Spleen (tissue), 13 donors: ENCODE measurements around the gene PACSIN1. TPM values are rescaled to one million over a fixed set of nuclear protein-coding genes. Genes with fewer than 3 reads are reported as not detected.

ENCODE experiments used
- DNase-seq: peaks from one replicate; pipeline ENCODE4 v3.0.0-alpha.2; 2020
- H3K27ac ChIP-seq, 8 donors: fragments of 200-600 bp; sonication (generic) in 7 of 8; 1 replicate in 4 of 8; 2 replicates in 4 of 8; pipeline versions ENCODE4 v1.5.0 to v1.8.0; 2016 to 2021; ENCODE audit warnings: inconsistent platforms in 4 of 8, mild to moderate bottlenecking in 4 of 8, moderate library complexity in 1 of 8
- H3K27me3 ChIP-seq, 7 donors: fragments of 200-600 bp; sonication (generic) in 6 of 7; replicated peaks in 1 of 7; 1 replicate in 4 of 7; 2 replicates in 3 of 7; pipeline versions ENCODE4 v1.5.0 to v1.8.0; 2016 to 2021; ENCODE audit warnings: inconsistent platforms in 3 of 7, mild to moderate bottlenecking in 1 of 7
- H3K36me3 ChIP-seq, 6 donors: fragments of 200-600 bp; sonication (generic) in 5 of 6; 1 replicate in 4 of 6; 2 replicates in 2 of 6; pipeline versions ENCODE4 v1.5.0 to v1.8.0; 2016 to 2021; ENCODE audit warnings: inconsistent platforms in 2 of 6
- H3K4me1 ChIP-seq, 6 donors: fragments of 200-600 bp; sonication (generic) in 5 of 6; 1 replicate in 3 of 6; 2 replicates in 3 of 6; pipeline versions ENCODE4 v1.5.0 to v1.8.0; 2016 to 2021; ENCODE audit warnings: inconsistent platforms in 3 of 6
- H3K4me3 ChIP-seq, 8 donors: fragments of 200-600 bp; sonication (generic) in 7 of 8; 1 replicate in 4 of 8; 2 replicates in 4 of 8; pipeline versions ENCODE4 v1.5.0 to v1.8.0; 2016 to 2021; ENCODE audit warnings: inconsistent platforms in 4 of 8, mild to moderate bottlenecking in 4 of 8, moderate library complexity in 2 of 8
- H3K9me3 ChIP-seq, 8 donors: fragments of 200-600 bp; sonication (generic) in 7 of 8; 1 replicate in 4 of 8; 2 replicates in 4 of 8; pipeline versions ENCODE4 v1.5.0 to v1.8.0; 2016 to 2021; ENCODE audit warnings: inconsistent platforms in 4 of 8
- POLR2A ChIP-seq, 3 donors: fragments of 450-650 bp; IDR thresholded peaks; one replicate each; pipeline ENCODE4 v1.5.1; 2017; ENCODE audit warnings: antibody characterized with exemption in 3 of 3, mild to moderate bottlenecking in 1 of 3
- POLR2AphosphoS5 ChIP-seq, 3 donors: sonication (generic); formaldehyde crosslinking; IDR thresholded peaks; one replicate each; pipeline ENCODE4 v1.5.1; 2017; ENCODE audit warnings: antibody characterized with exemption in 3 of 3
- WGBS, 5 donors: extraction: QIAGEN DNeasy Blood & Tissue Kit in 3 of 5; methylation state at CpG; one replicate each; pipeline versions ENCODE4 v1.1.5 to v1.1.7; 2013 to 2018; 5-methylcytosine and 5-hydroxymethylcytosine counted together
- intact Hi-C: fragments of 100-400 bp; cut with DNase I; formaldehyde crosslinking; loops from one replicate; pipeline ENCODE4 v1.15.0; 2023; ENCODE audit warnings: low total_unique reads
- long read RNA-seq, 2 donors: transcript quantifications; one replicate each; lab custom pipeline, GENCODE V29; 2026
- polyA plus RNA-seq, 3 donors: library from polyadenylated mRNA; stranded (reverse); fragments of 200-250 nt; gene quantifications; one replicate each; pipeline ENCODE4 v1.2.1, GENCODE V29; 2013
- total RNA-seq, 7 donors: library from RNA; depleted of rRNA in 3 of 7; stranded (reverse); fragments of >200 nt in 3 of 7; fragmentation: NEBNext Ultra II Directional in 4 of 7; extraction: Animal tissue kit (Norgen Biotek cat#: 25700) in 4 of 7; gene quantifications; one replicate each; pipeline versions ENCODE4 v1.1.0 to v1.2.1, GENCODE V29; 2016 to 2021
- TF ChIP-seq, protein P1 (sequence below), 11 experiments: fragments of 200-600 bp in 7 of 11; fragments of 450-650 bp in 4 of 11; sonication (generic) in 4 of 11; IDR thresholded peaks in 8 of 11; conservative IDR thresholded peaks in 3 of 11; 1 replicate in 7 of 11; 2 replicates in 4 of 11; pipeline versions ENCODE4 v1.4.0 to v1.8.0; 2016 to 2021; ENCODE audit warnings: antibody characterized with exemption in 11 of 11, inconsistent platforms in 4 of 11, mild to moderate bottlenecking in 1 of 11
- donor health status: healthy with polysubstance abuse.
- donor health status: DM: no; HTN: no; CAD: no; lungs with moderate emphysema.
- donor health status: DM: no; HTN: no; CAD: no.
- donor health status: Bipolar disorder and iron deficiency.
- donor health status: healthy.
- donor health status: DM: no; HTN: no; CAD: no.
- donor health status: DM: yes; HTN: yes; CAD: no.

PACSIN1 gene, protein sequence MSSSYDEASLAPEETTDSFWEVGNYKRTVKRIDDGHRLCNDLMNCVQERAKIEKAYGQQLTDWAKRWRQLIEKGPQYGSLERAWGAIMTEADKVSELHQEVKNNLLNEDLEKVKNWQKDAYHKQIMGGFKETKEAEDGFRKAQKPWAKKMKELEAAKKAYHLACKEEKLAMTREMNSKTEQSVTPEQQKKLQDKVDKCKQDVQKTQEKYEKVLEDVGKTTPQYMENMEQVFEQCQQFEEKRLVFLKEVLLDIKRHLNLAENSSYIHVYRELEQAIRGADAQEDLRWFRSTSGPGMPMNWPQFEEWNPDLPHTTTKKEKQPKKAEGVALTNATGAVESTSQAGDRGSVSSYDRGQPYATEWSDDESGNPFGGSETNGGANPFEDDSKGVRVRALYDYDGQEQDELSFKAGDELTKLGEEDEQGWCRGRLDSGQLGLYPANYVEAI
- total RNA-seq (1 to 10 TPM in 6 of 7 donors, under 1 TPM in 1; 0.66 to 1.9 (median 1.3) TPM), polyA plus RNA-seq (1 to 10 TPM in 1 of 3 donors, under 1 TPM in 2; 0.67 to 2.8 (median 0.86) TPM)
- long read RNA-seq, donor 1: 0 reads
- long read RNA-seq, donor 2: 0 reads

DNA sequence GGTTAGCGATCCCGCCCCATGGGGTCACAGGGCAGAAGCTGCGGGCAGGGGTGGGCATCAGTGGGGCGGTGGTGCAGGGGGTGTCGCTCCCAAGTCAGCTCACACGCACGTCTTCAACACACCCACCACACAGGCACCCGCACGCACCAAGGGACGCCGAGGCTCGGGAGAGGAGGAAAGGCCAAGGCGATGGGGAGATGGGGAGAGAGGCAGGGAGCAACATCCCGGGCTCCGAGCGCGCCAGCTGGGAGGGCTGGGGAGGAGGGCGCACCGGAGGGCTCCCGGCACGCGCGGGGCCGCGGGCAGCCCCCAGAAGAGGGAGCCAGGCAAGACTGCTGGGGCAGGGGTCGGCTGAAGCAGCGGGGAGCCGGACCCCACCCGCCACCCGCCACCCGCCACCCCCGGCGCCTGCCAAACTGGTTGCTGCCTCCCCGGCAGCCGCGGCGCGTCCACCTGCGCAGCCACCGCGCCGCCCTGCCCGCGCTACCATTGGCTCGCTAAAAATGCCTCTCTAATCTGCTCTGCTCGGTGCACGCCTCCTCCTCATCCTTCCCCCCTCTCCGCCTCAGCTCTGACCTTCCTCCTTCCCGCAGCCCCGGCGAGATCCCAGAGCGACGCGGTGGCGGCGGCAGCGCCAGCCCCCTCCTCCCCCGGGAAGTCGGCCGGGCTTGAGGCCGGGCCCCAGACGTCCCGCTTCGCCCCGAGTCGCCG, at the start of gene PACSIN1:
PACSIN1 (plus strand) TSS at position 546 of the 711 bp plus-strand sequence. CDS start 60,230 bp downstream, outside the sequence.
- no peaks in the 10 kb centered on the region for H3K9me3 ChIP-seq
- WGBS, 5 donors: 1 to 6% (median 3%) methylated on average over 25 to 67 of the region's 67 CpGs
- H3K36me3 ChIP-seq: no peaks in the 10 kb centered on the region
- H3K27me3 ChIP-seq: peaks cover 0 to 46% (median 23%) of the 10 kb centered on the region in 7 donors
- DNase-seq: peak; percentile 78
- intact Hi-C loops: loop anchor here (10.0 kb wide), 1 partner anchor 119 kb away; no protein-coding TSS in a partner anchor
- peak within 1 kb of the TSS; percentile 21 to 69 (median 38) for H3K4me3 ChIP-seq
- H3K4me1 ChIP-seq: peaks cover 10 to 39% (median 22%) of the 10 kb centered on the region in 6 donors
- TF ChIP-seq, protein P1, sequence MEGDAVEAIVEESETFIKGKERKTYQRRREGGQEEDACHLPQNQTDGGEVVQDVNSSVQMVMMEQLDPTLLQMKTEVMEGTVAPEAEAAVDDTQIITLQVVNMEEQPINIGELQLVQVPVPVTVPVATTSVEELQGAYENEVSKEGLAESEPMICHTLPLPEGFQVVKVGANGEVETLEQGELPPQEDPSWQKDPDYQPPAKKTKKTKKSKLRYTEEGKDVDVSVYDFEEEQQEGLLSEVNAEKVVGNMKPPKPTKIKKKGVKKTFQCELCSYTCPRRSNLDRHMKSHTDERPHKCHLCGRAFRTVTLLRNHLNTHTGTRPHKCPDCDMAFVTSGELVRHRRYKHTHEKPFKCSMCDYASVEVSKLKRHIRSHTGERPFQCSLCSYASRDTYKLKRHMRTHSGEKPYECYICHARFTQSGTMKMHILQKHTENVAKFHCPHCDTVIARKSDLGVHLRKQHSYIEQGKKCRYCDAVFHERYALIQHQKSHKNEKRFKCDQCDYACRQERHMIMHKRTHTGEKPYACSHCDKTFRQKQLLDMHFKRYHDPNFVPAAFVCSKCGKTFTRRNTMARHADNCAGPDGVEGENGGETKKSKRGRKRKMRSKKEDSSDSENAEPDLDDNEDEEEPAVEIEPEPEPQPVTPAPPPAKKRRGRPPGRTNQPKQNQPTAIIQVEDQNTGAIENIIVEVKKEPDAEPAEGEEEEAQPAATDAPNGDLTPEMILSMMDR (IDR thresholded peaks at IDR 0.05 in 8 of 11, conservative IDR thresholded peaks at IDR 0.05 in 3 of 11): no peak
- TF ChIP-seq POLR2A (IDR thresholded peaks at IDR 0.05): no peak
- TF ChIP-seq POLR2AphosphoS5 (IDR thresholded peaks at IDR 0.05): no peak
- no peak within 1 kb of the TSS for H3K27ac ChIP-seq

DNA sequence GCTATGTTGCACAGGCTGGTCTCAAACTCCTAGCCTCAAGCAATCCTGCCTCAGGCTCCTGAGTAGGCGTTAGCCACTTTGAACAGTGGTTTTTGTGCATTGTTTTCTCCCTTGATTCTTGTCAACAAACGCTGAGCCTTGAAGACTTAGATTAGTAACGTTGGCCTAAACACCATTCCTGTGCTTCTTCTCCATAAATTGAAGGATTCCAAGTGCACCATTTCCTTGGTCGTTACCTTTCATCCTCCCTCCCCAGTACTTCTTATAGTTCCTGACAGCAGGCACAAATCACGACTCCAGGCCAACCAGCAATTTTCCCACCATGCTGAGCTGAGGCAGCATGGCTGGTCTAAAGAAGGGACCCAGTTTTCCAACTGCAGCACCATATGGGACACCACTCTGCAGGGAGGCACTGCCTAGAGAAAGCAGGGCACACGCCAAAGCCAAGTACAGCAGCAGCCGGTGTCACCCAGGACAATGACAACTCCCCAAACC, 49.0 kb upstream of the PACSIN1 start:
- intact Hi-C loops: loop anchor here (10.0 kb wide), 1 partner anchor 222 kb away; no protein-coding TSS in a partner anchor
- TF ChIP-seq POLR2A (IDR thresholded peaks at IDR 0.05) (no peak), POLR2AphosphoS5 (IDR thresholded peaks at IDR 0.05) (no peak)
- TF ChIP-seq, protein P1 (IDR thresholded peaks at IDR 0.05 in 8 of 11, conservative IDR thresholded peaks at IDR 0.05 in 3 of 11): no peak
- no peak for DNase-seq
- Histone ChIP-seq H3K4me3 (no peak overlapping the region), H3K27me3 (no peaks in the 10 kb centered on the region), H3K36me3 (peaks cover 4 to 71% (median 60%) of the 10 kb centered on the region in 6 donors), H3K4me1 (peaks cover 0 to 13% (median 5%) of the 10 kb centered on the region in 6 donors), H3K9me3 (no peaks in the 10 kb centered on the region), H3K27ac (no peak overlapping the region)
- 77 to 90% (median 79%) methylated on average over 7 of the region's 7 CpGs for WGBS, 5 donors

DNA sequence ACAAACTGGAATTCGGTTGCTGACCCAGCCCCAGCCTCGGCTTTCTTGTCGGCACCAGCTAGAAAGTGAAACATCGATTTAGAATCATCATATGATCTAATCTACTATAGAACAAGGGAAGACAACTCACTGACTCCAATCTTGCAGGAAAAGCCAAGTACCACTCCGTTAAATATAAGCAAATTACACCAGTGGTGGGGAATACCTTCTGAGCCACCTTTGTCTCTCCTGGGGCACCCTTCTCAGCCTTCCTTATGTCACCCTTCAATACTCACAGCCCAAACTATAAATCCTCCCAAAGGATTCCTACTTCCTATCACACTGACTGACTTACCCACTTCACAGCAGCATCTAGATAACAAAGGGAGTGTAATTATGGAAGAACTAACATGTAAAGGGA, 47.5 kb upstream of the PACSIN1 start:
- Histone ChIP-seq H3K4me1 (peaks cover 2 to 25% (median 13%) of the 10 kb centered on the region in 6 donors), H3K27ac (no peak overlapping the region), H3K4me3 (no peak overlapping the region), H3K27me3 (no peaks in the 10 kb centered on the region), H3K9me3 (no peaks in the 10 kb centered on the region), H3K36me3 (peaks cover 11 to 80% (median 75%) of the 10 kb centered on the region in 6 donors)
- TF ChIP-seq, protein P1 (IDR thresholded peaks at IDR 0.05 in 8 of 11, conservative IDR thresholded peaks at IDR 0.05 in 3 of 11): no peak
- no peak for TF ChIP-seq POLR2A (IDR thresholded peaks at IDR 0.05)
- TF ChIP-seq POLR2AphosphoS5 (IDR thresholded peaks at IDR 0.05): no peak
- WGBS, 5 donors: 84 to 96% (median 89%) methylated on average over 5 of the region's 5 CpGs
- intact Hi-C loops: loop anchor here (10.0 kb wide), 1 partner anchor 224 kb away; no protein-coding TSS in a partner anchor
- DNase-seq: no peak
